GM12892 (cell line): Measurements from ENCODE around the gene CASS4.

Experiments used
- POLR2A ChIP-seq: IDR thresholded peaks from 2 replicates; pipeline ENCODE4 v1.6.1; 2011; ENCODE audit warnings: low read depth, low read length, control low read depth
- POLR2AphosphoS5 ChIP-seq: IDR thresholded peaks from 2 replicates; pipeline ENCODE4 v1.6.1; 2011; ENCODE audit warnings: low read depth, low read length, control low read depth
- TAF1 ChIP-seq: IDR thresholded peaks from 2 replicates; pipeline ENCODE4 v1.6.1; 2011; ENCODE audit warnings: low read depth, mild to moderate bottlenecking, control low read depth, low read length, borderline replicate concordance

DNA sequence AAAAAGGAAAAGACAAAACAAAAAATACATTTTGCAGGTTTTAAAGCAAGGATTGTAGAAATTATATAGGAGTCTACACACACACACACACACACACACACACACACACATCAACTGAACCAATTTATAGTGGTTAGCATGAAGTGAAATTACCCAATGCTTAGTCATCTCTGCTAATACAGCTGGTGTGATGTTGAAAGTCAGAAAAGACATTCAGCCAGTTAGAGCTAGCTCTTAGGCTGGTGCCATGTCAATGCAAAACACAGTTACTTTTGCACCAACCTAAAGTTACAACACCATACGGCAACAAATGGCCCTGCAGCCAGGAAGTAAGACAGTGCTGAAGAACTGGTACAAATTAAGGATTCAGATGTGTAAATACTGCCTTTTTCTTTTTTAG is 38.1 kb upstream of the CASS4 start:
- TF ChIP-seq TAF1 (no peak), POLR2A (no peak), POLR2AphosphoS5 (no peak)
